ENCODE measurements around the gene C1RL.

The C1RL gene

DNA sequence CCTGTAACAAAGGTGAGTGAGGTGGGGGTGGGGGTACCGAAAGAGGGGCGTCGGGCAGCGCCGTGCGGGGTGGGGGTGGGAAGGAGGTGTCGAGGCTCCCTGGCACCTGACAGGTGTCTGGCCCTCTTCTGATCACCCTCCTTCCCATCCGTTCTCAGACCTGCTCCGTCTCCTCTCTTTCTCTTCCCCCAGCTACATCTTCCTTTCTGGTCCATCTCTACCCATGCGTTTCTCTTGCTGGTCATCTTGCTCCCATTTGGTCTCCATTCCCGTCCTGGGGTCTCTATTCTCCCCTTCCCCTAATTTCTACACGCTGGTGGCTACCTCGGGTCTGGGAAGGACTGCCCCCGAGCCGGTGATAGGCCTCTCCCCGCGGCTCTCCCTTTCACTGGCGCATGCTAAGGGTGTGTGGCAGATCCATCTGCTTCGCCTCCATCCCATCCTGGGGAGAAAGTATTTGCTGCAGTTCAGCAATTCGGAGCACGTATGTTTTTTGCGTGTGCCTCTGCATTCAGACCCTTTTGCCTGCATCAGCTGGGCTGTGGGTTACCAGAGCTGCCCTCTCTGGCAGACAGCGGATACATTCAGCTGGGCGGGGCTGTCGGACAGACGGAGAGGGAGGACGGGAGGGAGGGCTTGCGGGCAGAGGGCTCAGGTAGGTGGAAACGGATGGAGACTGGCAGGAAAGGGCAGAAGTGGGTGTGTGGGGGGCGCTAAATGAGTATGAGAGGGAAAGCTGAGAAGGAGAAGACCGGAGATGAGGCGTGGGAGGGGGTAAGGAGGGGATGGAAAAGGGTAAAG lies 21.9 kb upstream of the C1RL start:
- H3K9ac ChIP-seq: peak overlapping the region; percentile 61 to 84 (median 76)
- no peaks in the 10 kb centered on the region; a peak in 1 of 22 replicates for H4K20me1 ChIP-seq
- peaks cover 20 to 44% (median 38%) of the 10 kb centered on the region in 10 experiments for H3K4me1 ChIP-seq
- H3K27ac ChIP-seq: peak overlapping the region in 10 of 11 experiments; percentile 32 to 68 (median 60); a peak in 14 of 22 replicates
- no peaks in the 10 kb centered on the region for H3K9me3 ChIP-seq (replicated peaks in 1 of 11)
- H3K4me2 ChIP-seq: peak overlapping the region; percentile 84 to 100 (median 99)
- H3K4me3 ChIP-seq: peak overlapping the region; percentile 55 to 86 (median 71)
- peaks cover 8 to 27% (median 25%) of the 10 kb centered on the region in 11 experiments for H3K36me3 ChIP-seq
- no peak for TF ChIP-seq Cebpa-rat (IDR thresholded peaks at IDR 0.05)
- H3K27me3 ChIP-seq: no peaks in the 10 kb centered on the region

DNA sequence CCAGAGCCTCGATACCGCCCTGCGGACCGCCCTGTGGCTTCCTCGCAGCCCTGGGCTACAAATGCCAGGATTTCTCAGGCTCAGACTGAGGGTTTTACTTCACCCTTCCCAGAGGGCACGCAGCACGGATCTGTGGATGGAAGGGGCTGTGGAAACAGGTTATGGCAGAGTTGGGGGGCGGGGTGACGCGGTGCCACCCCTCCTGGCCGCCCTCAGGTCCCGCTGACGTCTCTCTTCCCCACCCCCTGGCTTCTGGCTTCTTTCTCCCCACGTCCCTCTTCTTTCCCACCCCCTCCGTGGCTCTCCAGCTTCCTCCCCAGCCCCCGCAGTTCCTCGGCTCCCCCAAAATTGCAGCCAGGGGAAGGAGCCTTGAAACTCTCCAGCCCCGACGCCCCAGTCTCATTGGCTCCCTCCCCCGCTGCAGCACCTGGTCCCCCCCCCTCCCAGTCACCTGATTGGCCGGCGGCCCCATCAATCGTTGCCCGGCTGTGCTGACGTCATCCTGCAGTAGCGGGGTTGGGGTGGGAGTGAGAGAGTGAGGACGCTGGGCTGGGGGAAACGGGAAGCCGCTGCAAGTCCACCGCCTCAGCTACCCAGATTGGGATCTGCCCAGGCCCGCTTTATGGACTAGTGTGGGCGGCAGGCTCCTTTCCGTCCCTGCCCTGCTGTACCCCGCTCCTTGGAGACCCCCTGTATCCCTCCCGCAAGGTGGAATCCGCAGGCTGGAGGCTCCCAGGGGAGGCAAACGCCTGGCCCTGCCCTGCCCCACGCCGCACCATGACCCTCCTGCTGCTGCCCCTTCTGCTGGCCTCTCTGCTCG lies 21.1 kb upstream of the C1RL start, which contains the start of gene CLSTN3:
TSS of gene CLSTN3 (plus strand) at position 500 of the 820 bp plus-strand sequence. CDS start at position 778, 278 bp downstream.
- TF ChIP-seq Cebpa-rat (IDR thresholded peaks at IDR 0.05): no peak
- H3K4me1 ChIP-seq: peaks cover 20 to 44% (median 38%) of the 10 kb centered on the region in 10 experiments
- H3K27me3 ChIP-seq: no peaks in the 10 kb centered on the region
- peak within 1 kb of the TSS; percentile 84 to 100 (median 99) for H3K4me2 ChIP-seq
- H3K4me3 ChIP-seq: peak within 1 kb of the TSS; percentile 55 to 86 (median 71)
- peak within 1 kb of the TSS; percentile 61 to 84 (median 76) for H3K9ac ChIP-seq
- H3K9me3 ChIP-seq (replicated peaks in 1 of 11): no peaks in the 10 kb centered on the region
- H3K36me3 ChIP-seq: peaks cover 0 to 19% (median 16%) of the 10 kb centered on the region in 11 experiments; a peak in 18 of 22 replicates
- peak within 1 kb of the TSS in 10 of 11 experiments; percentile 32 to 68 (median 60); a peak in 19 of 22 replicates for H3K27ac ChIP-seq
- no peaks in the 10 kb centered on the region; a peak in 1 of 22 replicates for H4K20me1 ChIP-seq

DNA sequence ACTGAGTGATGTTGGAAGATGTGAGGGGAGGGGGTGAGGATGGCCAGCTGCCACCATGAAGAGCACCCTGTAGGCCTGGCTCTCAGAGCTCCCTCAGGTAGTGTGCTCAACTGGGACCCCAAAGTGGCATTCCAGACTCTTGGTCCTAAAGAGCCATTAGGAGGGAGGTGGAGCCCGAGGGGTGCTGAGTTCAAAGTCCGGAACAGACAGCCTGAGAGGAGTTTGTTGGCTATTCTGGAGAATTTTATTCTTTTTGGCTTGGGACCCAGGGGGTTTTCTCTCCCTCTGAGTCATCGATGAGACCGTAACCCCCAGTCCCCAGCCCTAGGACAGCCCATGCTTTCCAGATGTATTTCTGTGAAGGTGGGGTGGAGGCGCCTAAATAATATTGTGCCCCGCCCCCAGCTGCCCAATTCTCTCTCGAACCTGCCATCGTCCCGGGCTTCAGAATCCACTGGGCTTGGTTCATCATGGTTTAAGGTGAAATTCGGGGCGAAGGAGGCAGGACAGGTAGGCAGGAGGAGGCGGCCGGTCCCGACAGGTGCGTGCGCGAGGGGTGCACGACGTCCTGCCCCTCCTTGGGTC lies 20.4 kb upstream of the C1RL start:
- Histone ChIP-seq H3K27me3 (no peaks in the 10 kb centered on the region), H3K4me3 (peak overlapping the region; percentile 55 to 86 (median 71)), H3K9me3 (replicated peaks in 1 of 11) (no peaks in the 10 kb centered on the region), H3K9ac (peak overlapping the region; percentile 61 to 84 (median 76)), H3K4me1 (peaks cover 20 to 44% (median 38%) of the 10 kb centered on the region in 10 experiments), H4K20me1 (no peaks in the 10 kb centered on the region; a peak in 1 of 22 replicates), H3K27ac (peak overlapping the region in 10 of 11 experiments; percentile 9 to 64 (median 49); a peak in 17 of 22 replicates), H3K36me3 (peaks cover 0 to 12% (median 9%) of the 10 kb centered on the region in 11 experiments; a peak in 14 of 22 replicates), H3K4me2 (peak overlapping the region; percentile 84 to 100 (median 99))
- TF ChIP-seq Cebpa-rat (IDR thresholded peaks at IDR 0.05): no peak

DNA sequence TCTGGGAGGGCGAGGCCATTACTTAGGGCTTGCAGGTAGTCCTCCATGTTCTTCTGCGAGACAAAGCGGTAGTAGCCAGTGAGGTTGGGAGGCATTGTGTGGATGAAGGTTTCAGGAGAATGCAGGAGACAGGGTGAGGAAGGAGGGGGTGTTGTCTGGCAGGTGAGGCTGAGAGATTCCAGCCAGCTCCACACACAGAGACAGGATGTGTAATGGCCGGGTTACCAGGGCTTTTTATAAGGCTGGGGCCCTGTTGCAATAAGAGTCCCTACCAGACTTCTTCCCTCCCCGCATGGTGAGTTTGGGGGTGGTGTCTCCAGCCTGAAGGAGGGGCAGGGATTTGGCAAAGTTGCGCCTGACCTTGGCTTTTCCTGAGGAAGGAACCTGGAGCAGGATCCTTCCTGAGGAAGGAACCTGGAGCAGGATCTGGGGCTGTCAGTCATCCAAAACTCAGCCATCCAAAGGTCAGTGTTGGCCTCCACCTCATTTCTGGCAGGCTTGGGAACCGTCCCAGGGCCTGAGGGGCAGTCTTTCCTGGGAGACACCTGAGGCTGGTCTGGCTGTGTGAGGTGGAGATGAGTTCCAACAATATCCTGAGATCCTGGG lies 19.8 kb upstream of the C1RL start, which contains the start of gene RBP5:
TSS of gene RBP5 (minus strand) at position 209 of the 606 bp plus-strand sequence. CDS start at position 95, 114 bp downstream.
- H3K9ac ChIP-seq: peak within 1 kb of the TSS; percentile 61 to 84 (median 76)
- H4K20me1 ChIP-seq: no peaks in the 10 kb centered on the region; a peak in 1 of 22 replicates
- peak within 1 kb of the TSS in 10 of 11 experiments; percentile 9 to 64 (median 49); a peak in 17 of 22 replicates for H3K27ac ChIP-seq
- TF ChIP-seq Cebpa-rat (IDR thresholded peaks at IDR 0.05): no peak
- peak within 1 kb of the TSS; percentile 84 to 100 (median 99) for H3K4me2 ChIP-seq
- peaks cover 20 to 44% (median 38%) of the 10 kb centered on the region in 10 experiments for H3K4me1 ChIP-seq
- no peaks in the 10 kb centered on the region for H3K9me3 ChIP-seq (replicated peaks in 1 of 11)
- H3K36me3 ChIP-seq: peaks cover 0 to 6% (median 5%) of the 10 kb centered on the region in 11 experiments; a peak in 13 of 22 replicates
- H3K4me3 ChIP-seq: peak within 1 kb of the TSS; percentile 55 to 86 (median 71)
- H3K27me3 ChIP-seq: no peaks in the 10 kb centered on the region

DNA sequence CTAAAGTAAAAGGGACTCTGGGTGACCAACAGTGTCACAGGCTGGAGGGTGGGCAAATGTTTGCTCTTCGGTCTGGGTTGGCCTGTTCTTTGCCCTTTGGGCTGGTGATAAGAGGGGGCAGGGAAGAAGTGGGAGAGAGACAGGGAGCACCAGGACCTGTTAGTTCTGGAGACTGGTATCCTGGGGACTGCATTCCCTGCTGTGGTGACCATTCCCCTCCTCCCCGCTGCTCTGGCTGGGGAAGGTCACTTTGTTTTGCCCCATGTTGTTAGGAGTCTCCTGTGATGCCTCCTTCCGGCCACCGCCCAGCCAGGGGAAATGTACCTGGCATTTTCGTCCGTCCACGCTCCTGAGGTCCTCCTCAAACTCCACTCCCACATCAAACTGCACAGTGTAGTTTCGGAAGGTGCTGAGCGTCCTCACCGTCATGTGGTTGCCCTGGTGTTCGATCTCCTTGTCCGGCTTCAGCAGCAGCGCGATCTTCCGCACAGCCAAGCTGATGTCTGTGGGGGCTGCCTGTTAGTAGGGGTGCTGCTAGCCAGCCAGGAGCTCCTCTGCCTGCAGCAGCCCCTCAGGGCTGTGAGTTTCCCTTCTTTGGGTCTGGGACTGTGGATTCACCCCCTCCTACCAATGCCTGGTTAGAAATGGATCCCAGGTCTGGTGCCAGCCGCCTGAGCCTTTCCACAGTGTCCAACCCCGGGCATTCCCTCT lies 19.1 kb upstream of the C1RL start:
- Histone ChIP-seq H3K4me1 (peaks cover 22 to 42% (median 37%) of the 10 kb centered on the region in 10 experiments), H3K4me2 (0 out of 22 replicates have a peak overlapping the region, but pooled peaks of 2 of the 11 experiments have one; percentile 98 to 100), H3K4me3 (no peak overlapping the region), H3K27ac (no peak overlapping the region), H3K36me3 (no peaks in the 10 kb centered on the region), H3K27me3 (no peaks in the 10 kb centered on the region), H3K9me3 (replicated peaks in 1 of 11) (no peaks in the 10 kb centered on the region), H4K20me1 (no peaks in the 10 kb centered on the region; a peak in 1 of 22 replicates), H3K9ac (no peak overlapping the region)
- TF ChIP-seq Cebpa-rat (IDR thresholded peaks at IDR 0.05): no peak

DNA sequence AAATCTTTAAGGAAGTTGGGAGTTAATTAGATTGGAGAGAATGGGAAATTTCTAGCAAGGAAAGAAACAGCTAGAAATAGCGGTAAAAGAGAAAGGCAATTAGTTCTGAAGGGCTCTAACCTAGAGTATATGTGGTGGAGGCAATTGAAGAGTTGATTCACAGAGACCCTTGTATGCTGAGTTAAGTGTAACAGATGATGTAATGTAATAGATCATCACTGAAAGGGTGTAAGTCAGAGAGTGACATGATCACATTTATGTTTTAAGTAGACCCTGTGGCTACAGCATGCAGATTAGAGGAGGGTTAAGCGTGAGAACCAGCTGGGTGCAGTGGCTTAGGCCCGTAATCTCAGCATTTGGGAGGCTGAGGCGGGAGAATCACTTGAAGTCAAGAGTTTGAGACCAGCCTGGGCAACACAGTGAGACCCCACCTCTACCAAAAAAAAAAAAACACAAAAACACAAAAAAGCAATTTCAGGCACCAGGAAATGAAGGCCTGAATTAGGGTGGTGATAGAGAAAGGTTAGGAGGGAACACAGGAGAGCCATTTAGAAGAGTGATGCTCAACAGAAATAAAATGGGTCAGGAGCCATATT lies 16.7 kb upstream of the C1RL start:
- H3K4me3 ChIP-seq: no peak overlapping the region
- no peaks in the 10 kb centered on the region for H3K9me3 ChIP-seq (replicated peaks in 1 of 11)
- H3K9ac ChIP-seq: no peak overlapping the region
- H3K4me2 ChIP-seq: no peak overlapping the region
- H4K20me1 ChIP-seq: no peaks in the 10 kb centered on the region; a peak in 1 of 22 replicates
- no peaks in the 10 kb centered on the region for H3K36me3 ChIP-seq
- H3K4me1 ChIP-seq: peaks cover 11 to 22% (median 17%) of the 10 kb centered on the region in 10 experiments
- no peaks in the 10 kb centered on the region for H3K27me3 ChIP-seq
- TF ChIP-seq Cebpa-rat (IDR thresholded peaks at IDR 0.05): no peak
- H3K27ac ChIP-seq: no peak overlapping the region

DNA sequence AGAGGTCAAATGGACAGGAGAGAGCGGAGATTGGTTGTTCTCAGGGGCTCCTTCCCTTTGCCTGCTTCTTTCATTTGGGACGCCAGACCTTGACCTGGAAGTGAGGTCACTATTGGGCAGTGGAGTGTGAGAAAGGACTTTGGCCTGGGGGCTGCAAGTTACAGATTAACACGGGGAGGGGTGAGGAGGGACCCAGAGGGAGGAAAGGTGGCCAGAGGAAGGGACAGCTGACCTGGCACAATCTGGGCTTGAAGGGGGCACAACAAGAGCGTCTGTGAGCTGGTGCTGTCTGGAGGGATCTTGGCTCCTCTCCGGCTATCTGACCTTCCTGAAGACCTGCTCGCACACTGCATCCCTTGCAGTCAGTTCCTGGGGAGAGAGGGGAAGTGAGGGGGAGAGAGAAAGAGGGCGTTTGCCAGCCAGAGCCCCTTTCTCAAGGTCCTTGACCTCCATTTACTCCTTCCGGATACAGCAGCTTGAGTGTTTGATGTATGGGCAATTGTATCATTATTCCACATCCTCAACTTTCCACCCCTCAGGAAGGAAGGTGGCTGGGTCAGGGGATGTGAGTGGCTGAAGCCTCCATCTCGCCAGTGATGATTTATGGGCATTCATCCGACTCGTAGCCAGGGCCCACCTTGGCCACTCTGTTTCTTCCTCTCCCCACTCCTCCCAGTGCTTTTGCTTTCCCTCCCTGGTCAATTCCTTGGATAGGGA lies 14.9 kb upstream of the C1RL start:
- no peaks in the 10 kb centered on the region for H3K9me3 ChIP-seq (replicated peaks in 1 of 11)
- no peak for TF ChIP-seq Cebpa-rat (IDR thresholded peaks at IDR 0.05)
- H3K9ac ChIP-seq: no peak overlapping the region
- H3K4me1 ChIP-seq: peaks cover 1 to 12% (median 3%) of the 10 kb centered on the region in 10 experiments; a peak in 18 of 20 replicates
- no peak overlapping the region for H3K27ac ChIP-seq
- H3K27me3 ChIP-seq: no peaks in the 10 kb centered on the region
- H3K36me3 ChIP-seq: no peaks in the 10 kb centered on the region
- no peak overlapping the region for H3K4me3 ChIP-seq
- H3K4me2 ChIP-seq: no peak overlapping the region
- no peaks in the 10 kb centered on the region for H4K20me1 ChIP-seq
